ENCODE measurements around the gene INPP5A. TPM values are rescaled to one million over a fixed set of nuclear protein-coding genes. Genes with fewer than 3 reads are reported as not detected.

The INPP5A gene
- total RNA-seq, 2 donors from 2014 or later: 9.2 to 14.5 TPM

- Histone ChIP-seq H3K4me1 (no peaks in the 10 kb centered on the region), H3K27ac (no peak overlapping the region), H3K36me3 (replicated peaks in 1 of 2; ENCODE audit: insufficient read depth in 1 of 2, low read depth in 2 of 2) (no peaks in the 10 kb centered on the region), H3K27me3 (no peaks in the 10 kb centered on the region), H3K4me3 (no peak overlapping the region), H3K9me3 (no peaks in the 10 kb centered on the region)
- 83 to 85% methylated on average over 26 to 30 of the region's 36 CpGs for WGBS, 2 donors
- intact Hi-C loops (cut with DNase I): no loop called here
- ATAC-seq (no peak), DNase-seq (no peak)
- TF ChIP-seq CTCF (IDR thresholded peaks at IDR 0.05) (no peak), POLR2A (IDR thresholded peaks at IDR 0.05) (no peak)
Observed at GRCh38 chr10:132826524-132827422, 289.2 kb downstream of the INPP5A start.

- ATAC-seq (no peak), DNase-seq (no peak)
- no peaks in the 10 kb centered on the region for H3K9me3 ChIP-seq
- H3K27ac ChIP-seq: no peak overlapping the region
- H3K4me1 ChIP-seq: no peaks in the 10 kb centered on the region
- TF ChIP-seq POLR2A (IDR thresholded peaks at IDR 0.05): no peak
- no peak for TF ChIP-seq CTCF (IDR thresholded peaks at IDR 0.05)
- no peaks in the 10 kb centered on the region for H3K36me3 ChIP-seq (replicated peaks in 1 of 2; ENCODE audit: insufficient read depth in 1 of 2, low read depth in 2 of 2)
- no peaks in the 10 kb centered on the region for H3K27me3 ChIP-seq
- H3K4me3 ChIP-seq: no peak overlapping the region
- WGBS, 2 donors: 58 to 64% methylated on average over 13 of the region's 13 CpGs
- intact Hi-C loops (cut with DNase I): no loop called here
Observed at GRCh38 chr10:132827423-132827789, 289.8 kb downstream of the INPP5A start.

- Histone ChIP-seq H3K36me3 (replicated peaks in 1 of 2; ENCODE audit: insufficient read depth in 1 of 2, low read depth in 2 of 2) (no peaks in the 10 kb centered on the region), H3K4me1 (no peaks in the 10 kb centered on the region), H3K27ac (no peak overlapping the region), H3K4me3 (no peak overlapping the region), H3K9me3 (no peaks in the 10 kb centered on the region), H3K27me3 (no peaks in the 10 kb centered on the region)
- ATAC-seq (no peak), DNase-seq (no peak)
- intact Hi-C loops (cut with DNase I): no loop called here
- TF ChIP-seq CTCF (IDR thresholded peaks at IDR 0.05) (no peak), POLR2A (IDR thresholded peaks at IDR 0.05) (no peak)
- WGBS, 2 donors: 72 to 74% methylated on average over 29 of the region's 29 CpGs
Observed at GRCh38 chr10:132827861-132828539, 290.4 kb downstream of the INPP5A start.

GRCh38 chr10:132828681-132829080 is 291.1 kb downstream of the INPP5A start:
- Histone ChIP-seq H3K27me3 (no peaks in the 10 kb centered on the region), H3K4me1 (no peaks in the 10 kb centered on the region), H3K9me3 (no peaks in the 10 kb centered on the region), H3K4me3 (no peak overlapping the region), H3K36me3 (replicated peaks in 1 of 2; ENCODE audit: insufficient read depth in 1 of 2, low read depth in 2 of 2) (no peaks in the 10 kb centered on the region), H3K27ac (no peak overlapping the region)
- intact Hi-C loops (cut with DNase I): no loop called here
- ATAC-seq (no peak), DNase-seq (no peak)
- 76 to 77% methylated on average over 20 of the region's 20 CpGs for WGBS, 2 donors
- TF ChIP-seq CTCF (IDR thresholded peaks at IDR 0.05) (no peak), POLR2A (IDR thresholded peaks at IDR 0.05) (no peak)
